Superior temporal gyrus (tissue), 1 donor: ENCODE data around the gene CNTNAP2.
"Not testable (repeated sequence)": the region's sequence is repeated elsewhere in the genome, so short reads cannot be mapped to it uniquely, and the experiment has no call there.

Experiments used
- DNase-seq: peaks from one replicate; pipeline ENCODE4 v3.0.0-alpha.2; 2016; ENCODE audit errors: extremely low spot score

Gene CNTNAP2

DNA sequence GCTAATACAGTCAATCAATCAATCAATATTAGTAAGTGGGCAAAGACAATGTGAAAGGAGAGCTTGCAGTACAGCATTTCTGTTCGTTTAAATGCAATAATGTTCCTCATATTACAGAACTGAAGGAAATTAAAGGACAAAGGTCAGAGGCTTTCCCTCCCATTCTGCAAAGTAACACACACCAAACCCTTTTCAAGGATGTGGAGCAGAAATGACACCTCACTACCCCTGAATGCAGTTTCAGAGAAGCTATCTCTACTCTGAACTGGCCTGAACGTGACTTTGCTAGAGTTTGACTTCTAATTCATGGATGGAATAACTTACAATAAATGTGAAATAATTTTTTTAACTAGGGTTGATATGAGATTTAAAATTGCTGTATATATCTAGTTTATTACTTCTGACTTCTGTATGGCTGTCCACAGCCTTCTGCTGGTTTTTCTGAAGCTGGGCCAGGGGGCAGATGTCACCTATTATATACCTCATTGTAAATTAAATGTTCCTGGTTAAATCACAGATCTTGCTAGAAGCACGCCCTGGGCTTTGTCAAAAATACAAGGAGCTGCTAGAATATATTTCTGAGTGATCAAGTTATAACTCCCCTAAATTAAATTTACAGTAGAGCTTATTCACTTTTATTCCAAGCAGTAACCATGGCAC lies 2317.1 kb downstream of the CNTNAP2 start:
- DNase-seq: no peak

DNA sequence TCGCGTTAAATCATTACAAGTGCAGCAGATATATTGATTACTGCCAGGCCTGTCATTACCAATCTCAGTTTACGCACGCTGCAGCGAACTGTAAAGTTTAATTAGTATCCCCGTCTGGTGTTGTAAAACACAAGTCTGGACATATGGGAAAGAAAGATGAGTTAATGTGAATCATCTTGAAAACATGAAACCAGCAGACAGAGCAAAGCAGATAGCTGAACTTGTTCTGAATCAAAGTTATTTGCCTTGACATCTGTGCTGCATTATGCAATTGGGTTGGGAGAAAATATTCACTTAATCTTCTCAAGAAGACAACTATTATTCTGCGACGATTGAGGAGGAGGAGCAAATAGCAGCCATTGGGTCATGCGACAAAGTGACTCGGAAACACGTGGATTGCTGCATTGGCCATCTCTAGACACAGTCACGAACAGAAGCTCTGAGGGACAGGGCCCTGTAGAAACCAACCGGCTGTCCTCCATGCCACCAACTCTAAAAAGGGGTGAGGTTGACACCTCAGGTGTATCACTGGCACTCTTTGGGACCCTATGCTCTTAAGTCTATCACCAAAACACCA lies 2317.7 kb downstream of the CNTNAP2 start:
- no peak for DNase-seq

DNA sequence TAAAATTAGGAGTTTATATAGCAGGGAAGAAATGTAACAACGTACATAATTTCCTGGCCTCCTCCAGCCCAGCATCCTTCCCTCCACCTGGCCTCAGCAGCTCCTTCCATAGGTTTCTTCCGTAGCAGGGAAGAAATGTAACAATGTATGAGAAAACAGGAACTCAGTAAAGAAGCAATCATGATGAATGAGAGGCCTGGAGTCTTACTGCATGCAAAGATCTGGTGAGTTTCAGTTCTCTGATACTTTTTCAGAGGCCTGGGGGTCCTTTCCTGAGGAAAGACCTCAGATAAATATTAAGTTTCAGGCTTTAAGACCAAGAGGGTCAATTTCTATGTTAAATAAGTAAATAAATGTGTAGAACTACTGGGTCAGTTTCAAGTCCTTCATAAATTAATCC lies 2318.3 kb downstream of the CNTNAP2 start:
- no peak for DNase-seq

DNA sequence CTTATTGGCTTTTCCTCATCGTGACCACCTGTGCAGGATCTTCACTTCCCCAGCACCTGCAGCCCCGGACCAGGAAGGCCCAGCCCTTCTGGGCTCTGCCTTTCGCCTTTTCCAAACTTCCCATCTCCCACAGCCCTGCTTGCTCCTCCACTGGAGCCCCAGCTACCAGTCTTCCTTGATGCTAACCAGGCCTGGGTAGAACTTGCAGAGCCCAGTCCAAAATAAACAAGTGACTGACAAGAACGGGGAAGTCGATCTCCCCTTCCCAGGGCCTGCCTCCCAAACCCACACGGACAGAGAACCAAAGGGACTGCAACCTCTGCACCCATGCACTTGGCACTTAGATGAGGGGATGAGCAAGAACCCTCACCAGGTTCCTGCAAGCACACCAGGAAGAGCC lies 2319.1 kb downstream of the CNTNAP2 start:
- DNase-seq: no peak

DNA sequence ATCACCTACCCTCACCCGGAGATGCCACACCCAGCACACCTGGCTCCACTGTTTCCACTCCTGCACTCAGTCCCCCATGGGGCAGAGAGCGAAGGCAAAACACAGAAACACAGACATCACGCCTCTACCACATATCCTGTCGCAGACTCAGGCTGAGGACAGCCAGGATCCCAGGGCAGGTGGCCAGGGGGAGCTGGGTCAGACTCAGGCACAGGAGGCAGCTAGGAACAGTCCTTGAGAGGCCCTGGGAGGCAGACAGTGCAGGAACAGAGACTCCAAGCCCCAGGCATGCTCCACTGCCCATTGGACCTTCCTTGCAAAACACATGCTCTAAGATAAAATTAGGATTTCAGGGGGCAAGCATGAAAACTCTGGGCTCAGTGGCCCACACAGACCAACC lies 2319.5 kb downstream of the CNTNAP2 start:
- no peak for DNase-seq

DNA sequence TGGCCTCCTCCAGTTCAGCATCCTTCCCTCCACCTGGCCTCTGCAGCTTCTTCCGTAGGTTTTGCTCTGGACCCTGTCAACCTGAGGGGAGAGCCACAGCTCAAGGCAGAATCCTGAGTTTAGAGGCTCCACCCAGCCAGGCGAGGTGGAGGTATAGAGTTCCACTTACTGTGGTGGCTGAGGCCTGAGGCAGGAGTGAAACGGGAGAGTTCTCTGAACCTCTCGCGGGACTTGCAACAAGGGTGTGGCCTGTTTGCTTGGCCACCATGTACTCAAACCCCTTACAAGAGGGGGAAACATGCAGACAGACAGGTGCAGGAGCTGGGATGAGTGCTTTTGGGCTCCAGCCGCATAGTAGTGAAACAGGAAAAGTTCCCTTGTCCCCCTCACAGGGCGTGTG lies 2320.0 kb downstream of the CNTNAP2 start:
- DNase-seq: no peak

DNA sequence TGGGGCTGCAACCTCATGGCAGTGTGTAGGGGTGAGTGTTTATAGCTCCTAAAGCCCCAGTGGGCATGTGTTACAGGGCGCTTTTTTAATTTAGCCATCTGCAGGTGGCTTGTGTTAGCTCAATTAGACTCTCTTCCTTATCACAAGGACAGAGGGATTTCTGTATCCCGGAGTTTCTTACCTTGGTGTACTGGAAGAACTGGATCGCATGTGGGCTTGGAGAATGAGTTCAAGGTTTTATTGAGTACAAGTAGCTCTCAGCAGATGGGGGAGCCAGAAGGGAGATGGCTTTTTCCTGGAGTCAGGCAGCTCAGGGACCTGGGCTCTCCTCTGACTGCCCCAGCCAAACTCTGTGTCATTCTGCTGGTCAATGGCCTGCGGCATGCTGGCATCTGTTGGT lies 2320.4 kb downstream of the CNTNAP2 start:
- no peak for DNase-seq

DNA sequence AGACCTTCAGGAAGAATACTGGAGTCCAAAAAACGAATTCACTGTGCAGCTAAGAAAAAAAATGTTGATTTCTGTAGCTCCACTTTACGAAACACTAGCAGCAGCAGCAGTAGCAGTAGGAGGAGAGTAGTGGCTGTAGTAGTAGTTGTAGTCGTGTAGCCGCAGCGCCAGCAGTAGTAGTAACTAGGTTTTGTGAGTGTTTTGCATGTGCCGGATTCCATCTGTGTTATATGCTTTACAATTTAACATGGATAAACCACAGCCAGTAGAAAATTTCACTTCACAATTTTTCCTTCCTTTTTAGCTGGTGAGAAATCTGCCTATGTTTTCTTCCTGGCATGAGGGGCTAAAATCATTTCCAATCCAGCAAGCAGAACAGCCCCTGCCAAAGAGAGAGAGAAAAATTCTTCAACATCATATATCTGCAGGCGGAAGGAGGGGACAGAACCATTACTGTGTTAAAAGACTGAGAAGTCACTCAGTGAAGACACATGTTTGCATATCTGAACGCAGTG lies 2325.6 kb downstream of the CNTNAP2 start:
- no peak for DNase-seq

DNA sequence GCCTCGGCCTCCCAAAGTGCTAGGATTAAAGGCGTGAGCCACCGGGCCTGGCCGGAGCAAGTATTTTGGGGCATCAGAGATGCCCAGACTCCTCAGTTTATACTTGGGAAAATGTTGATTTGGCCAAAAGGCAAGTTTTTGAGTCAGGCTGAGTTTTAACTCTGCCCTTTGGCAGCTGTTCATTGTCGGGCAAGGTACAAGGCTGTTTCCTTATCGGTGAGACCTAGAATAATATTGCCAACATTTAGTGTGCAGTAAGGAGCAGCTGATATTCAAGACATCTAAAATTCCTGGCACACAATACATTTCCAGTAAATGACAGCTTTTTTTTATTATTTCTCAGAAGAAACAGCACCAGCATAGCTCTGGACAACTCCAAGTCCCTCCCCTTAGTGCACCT lies 2326.3 kb downstream of the CNTNAP2 start:
- DNase-seq: no peak

DNA sequence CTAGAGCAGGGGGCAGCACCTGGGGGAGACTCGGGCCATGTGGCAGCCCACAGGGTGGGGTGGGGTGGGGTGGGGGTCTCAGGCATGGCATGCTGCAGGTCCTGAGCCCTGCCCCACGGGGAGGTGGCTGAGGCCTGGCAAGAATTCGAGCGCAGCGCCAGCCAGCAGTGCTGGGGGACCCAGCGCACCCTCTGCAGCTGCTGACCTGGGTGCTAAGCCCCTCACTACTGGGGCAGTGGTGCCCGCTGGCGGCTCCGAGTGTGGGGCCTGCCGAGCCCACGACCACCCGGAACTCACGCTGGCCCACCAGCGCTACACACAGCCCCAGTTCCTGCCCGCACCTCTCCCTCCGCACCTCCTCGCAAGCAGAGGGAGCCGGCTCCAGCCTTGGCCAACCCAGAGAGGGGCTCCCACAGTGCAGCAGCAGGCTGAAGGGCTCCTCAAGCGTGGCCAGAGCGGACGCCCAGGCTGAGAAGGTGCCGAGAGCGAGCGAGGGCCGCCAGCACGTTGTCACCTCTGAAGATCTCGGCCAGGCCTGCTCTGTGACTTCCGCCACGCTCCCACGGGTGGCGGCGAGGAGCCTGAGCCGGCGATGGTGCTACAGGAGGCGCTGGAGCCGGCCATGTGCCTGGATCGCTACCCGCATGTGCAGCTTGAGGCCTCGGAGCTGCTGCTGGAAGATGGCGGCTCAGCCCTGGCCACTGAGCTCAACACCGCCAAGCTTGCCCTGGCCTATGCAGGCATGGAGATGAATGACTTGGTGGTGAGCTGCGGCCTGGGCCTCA lies 2328.9 kb downstream of the CNTNAP2 start:
- no peak for DNase-seq

DNA sequence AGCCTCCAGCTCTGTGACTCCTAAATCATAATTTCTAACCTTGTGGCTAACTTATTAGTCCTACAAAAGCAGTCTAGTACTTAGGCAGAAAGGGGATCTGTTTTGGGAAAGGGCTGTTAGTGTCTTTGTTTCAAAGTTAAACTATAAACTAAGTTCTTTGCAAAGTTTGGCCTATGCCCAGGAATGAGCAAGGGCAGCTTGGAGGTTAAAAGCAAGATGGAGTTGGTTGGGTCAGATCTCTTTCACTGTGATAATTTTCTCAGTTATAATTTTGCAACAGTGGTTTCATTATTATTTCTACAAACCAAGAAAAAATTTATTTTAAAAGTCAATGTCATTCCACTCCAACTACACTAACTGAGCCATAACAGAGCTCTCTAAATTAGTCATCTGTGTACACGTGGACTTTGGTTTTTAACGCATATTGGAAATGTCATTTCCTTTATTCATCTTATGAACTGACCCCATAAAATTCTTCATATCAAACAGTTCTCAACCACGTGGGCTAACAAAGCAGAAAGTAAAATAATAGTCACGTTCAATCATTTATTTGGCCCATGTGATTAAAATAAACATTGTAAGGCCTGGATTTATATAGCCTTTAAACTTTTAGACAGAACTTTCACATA lies 2330.7 kb downstream of the CNTNAP2 start:
- DNase-seq: no peak

DNA sequence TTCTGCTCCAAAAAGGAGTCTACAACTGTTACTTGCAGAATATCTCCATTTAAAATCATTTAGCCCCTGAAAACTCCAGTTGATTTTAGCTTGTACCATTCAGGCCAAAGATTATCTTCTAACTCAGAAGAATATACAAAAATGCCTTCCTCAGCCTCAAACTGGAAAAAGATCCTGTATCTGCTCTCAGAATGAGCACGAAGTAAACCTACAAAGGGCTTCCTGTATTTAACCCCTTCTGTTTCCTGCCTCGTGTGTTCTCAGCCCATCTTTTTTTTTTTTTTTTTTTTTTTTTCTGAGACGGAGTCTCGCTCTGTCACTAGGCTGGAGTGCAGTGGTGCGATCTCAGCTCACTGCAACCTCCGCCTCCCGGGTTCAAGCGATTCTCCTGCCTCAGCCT lies 2334.9 kb downstream of the CNTNAP2 start:
- DNase-seq: not testable (repeated sequence)

DNA sequence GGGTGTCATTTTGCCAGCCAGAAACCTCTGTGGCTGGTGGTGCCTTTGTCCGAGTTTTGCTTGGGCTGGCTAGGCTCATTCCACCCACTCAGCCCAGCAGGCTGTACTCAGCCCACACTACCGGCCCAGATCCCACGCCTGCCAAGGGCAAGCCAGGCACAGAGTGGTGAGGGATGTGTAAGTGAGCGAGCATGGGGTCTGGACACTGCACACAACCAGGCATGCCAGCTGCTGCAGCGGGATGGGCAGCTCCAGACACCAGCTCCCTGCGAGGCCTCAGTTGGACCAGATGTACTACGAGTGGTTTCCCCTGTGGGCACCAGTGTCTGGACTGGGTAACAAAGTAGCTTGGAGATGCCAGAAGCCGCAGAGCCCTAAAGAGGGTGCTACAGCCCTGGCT lies 2339.8 kb downstream of the CNTNAP2 start:
- DNase-seq: no peak

DNA sequence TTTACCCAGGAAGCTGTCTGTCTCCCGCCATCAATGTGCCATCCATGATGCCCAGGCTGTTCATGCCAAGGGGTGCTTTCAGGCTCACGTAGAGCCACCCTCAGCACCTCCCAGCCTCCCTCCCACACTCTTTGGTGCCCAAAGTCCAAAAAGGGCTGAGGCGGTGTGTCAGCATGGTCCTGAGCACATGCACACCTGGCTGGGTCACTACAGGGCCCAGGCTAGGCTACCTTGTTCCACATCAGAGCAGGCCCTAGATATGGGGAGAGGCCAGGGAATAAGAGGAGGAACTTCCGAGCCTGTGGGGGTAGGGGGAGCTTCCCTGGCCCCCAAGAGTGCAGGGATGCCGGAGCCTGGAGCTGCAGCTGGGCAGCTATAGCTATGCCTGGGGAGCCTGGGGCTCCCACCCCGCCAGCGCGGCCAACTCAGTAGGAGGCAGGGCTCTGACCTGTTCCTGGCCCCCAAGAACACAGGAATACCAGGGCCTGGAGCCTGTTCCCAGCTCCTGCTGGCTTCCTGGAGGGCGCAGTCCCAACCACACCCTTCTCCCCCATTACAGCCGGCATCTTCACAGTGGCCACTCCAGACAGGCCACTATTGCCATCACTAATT lies 2340.8 kb downstream of the CNTNAP2 start:
- no peak for DNase-seq

DNA sequence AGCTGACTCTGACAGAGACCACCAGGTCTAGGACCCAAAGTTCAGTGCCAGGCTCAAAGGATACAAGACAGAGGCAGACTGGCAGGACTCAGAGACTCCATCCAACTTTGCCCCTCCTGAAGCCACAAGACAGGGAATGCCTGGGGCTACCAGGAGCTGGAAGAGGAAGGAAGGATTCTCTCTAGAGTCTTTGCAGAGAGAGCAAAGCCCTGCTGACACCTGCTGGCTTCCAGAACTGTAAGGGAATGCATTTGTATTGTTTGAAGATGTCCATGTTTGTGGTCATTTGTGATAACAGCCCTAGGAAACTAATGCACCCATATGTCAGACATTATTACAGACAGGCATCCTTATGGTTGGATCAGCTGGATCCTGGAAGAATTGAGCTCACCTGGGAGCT lies 2341.7 kb downstream of the CNTNAP2 start:
- DNase-seq: no peak

DNA sequence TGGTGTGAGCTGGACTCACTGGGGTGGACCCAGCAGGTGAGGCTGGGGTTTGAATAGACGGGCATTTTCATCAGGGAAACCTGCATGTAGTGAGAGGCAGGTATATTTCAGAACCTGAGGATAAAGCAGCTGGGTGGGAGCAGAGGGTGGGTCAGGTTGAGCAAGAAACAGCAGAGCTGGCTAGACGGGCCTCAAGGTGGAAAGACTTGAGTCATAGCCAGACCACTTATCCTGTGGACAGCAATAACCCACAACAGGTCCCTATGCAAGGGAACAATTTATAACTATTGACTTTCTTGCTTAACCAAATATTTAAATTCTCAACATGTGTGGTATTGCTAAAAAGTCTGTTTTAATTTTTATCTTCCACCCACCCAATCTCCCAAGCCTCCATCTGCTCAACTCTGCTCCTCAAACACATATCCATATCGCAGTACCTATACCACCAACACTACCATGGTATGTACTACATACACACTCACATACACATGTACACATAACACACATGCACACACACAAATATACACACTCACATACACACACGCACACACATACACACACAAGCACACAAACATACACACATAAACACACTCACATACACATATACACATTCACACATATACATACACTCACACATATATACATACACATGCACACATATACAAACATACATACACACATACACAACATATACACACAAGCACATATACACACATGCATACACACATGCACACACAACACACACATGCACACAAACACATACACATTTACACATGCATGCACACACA lies 2345.0 kb downstream of the CNTNAP2 start:
- DNase-seq: no peak

DNA sequence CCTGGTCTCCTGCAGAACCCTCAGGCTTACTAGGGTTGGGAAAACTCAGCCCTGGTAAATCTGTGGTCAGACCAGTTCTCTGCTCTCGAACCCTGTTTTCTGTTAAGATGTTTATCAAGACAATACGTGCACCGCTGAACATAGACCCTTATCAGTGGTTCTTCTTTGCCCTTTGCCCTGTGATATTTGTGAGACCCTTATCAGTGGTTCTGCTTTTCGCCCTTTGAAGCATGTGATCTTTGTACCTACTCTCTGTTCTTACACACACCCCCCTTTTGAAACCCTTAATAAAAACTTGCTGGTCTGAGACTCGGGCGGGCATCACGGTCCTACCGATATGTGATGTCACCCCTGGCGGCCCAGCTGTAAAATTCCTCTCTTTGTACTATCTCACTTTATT lies 2346.2 kb downstream of the CNTNAP2 start:
- DNase-seq: not testable (repeated sequence)

DNA sequence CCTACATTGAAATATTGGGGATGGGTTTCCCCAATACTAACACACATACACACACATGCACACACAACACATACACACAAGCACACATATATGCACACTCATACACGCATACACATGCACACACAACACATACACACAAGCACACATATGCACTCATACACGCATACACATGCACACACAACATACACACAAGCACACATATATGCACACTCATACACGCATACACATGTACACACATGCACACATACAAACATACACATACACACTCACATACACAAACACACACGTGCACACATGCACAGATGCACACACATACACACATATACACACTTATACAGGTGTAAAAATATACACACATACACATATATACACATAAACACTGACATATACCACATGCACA lies 2346.6 kb downstream of the CNTNAP2 start:
- DNase-seq: no peak

DNA sequence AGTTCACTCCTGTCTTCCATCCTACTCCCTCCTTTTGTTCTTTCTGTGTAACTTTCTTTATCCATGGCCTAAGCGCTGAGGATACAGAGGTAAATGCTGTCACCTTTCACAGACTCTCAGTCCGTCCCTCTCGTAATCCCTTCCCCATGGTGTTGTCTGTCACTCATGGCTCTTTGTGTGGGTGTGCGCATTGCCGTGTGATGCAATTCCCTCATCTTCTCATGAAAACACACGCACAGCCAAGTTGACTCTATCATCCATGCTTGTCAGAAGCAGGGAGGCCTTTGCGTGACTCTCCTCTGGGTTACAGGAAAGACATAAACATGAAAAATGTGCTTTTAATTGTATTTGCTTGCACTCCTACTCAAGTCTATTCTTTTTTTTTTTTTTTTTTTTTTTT lies 2348.3 kb downstream of the CNTNAP2 start:
- DNase-seq: no peak

DNA sequence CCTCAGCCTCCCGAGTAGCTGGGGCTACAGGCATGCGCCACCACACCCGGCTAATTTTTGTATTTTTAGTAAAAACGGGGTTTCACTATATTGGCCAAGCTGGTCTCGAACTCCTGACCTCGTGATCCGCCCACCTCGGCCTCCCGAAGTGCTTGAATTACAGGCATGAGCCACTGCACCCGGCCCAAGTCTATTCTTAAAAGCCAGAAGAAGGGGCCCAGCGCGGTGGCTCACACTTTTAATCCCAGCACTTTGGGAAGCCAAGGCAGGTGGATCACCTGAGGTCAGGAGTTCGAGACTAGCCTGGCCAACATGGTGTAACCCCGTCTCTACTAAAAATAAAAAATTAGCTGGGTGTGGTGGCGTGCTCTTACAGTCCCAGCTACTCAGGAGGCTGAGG lies 2348.8 kb downstream of the CNTNAP2 start:
- not testable (repeated sequence) for DNase-seq

DNA sequence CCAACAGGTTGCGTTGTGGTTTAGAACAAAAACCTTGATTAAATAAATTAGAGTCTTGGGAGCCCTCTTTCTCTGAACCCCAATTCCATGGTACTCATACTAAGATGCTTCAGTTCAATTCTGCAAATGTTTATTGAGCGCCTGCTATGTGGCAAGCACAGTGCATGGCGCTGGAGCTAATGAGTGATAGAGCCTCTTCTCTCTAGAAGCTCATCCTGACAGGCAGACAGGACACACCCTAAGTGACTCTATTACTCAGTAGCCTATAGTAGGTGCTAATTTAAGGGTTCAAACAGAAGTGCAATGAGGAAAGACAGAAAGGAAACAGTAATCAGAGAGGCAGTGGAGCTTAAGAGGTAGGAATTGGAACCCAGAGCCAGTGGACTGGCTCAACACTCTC lies 2349.5 kb downstream of the CNTNAP2 start:
- no peak for DNase-seq
